Camera-type eye (tissue), 1 donor: ENCODE results near the gene EHHADH. TPM values are rescaled to one million over a fixed set of nuclear protein-coding genes. Genes with fewer than 3 reads are reported as not detected.

Source experiments
- total RNA-seq: library from RNA; depleted of rRNA; stranded (reverse); fragments of >200 nt; gene quantifications from one replicate; pipeline ENCODE4 v1.2.3, GENCODE V29; 2014

Gene EHHADH
- 7.3 TPM for total RNA-seq

DNA sequence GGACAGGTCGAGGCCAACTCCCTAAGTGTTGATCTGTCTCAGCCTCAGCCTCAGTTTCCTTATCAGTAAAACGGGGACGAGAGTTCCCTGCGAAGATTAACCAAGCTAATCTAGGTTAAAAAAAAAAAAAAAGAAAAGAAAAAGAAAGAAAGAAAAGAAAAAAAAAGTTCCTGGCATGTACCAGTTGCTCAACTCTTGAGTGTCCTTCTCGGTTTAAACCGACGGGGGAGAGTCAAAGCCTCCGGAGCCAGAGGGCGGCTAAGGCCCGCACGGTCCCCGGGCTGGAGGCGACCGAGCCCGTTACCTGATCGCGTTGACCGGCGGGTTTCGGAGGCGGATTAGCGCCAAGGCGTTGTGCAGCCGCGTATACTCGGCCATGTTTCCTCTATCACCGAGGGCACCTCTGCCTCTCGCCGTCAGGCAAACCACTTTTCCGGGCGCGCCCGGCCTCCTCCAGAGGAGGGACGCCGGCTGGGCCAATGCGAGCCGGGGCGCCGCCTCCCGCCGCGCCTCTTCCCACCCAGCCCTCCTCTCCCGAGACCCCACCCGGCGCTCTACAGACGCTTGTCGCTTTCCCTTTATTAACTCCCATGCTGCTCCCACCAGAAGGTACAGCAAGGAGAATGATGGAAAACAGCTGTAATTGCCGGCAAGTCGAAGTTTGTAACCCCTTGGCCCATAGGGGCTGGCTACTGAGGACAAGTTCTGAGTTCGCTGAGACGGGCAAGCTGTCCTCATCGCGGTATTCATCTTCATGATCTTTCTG, at the start of gene EHHADH:
TSS of gene EHHADH (minus strand) at position 405 of the 766 bp plus-strand sequence. CDS start at position 378, 27 bp downstream.

DNA sequence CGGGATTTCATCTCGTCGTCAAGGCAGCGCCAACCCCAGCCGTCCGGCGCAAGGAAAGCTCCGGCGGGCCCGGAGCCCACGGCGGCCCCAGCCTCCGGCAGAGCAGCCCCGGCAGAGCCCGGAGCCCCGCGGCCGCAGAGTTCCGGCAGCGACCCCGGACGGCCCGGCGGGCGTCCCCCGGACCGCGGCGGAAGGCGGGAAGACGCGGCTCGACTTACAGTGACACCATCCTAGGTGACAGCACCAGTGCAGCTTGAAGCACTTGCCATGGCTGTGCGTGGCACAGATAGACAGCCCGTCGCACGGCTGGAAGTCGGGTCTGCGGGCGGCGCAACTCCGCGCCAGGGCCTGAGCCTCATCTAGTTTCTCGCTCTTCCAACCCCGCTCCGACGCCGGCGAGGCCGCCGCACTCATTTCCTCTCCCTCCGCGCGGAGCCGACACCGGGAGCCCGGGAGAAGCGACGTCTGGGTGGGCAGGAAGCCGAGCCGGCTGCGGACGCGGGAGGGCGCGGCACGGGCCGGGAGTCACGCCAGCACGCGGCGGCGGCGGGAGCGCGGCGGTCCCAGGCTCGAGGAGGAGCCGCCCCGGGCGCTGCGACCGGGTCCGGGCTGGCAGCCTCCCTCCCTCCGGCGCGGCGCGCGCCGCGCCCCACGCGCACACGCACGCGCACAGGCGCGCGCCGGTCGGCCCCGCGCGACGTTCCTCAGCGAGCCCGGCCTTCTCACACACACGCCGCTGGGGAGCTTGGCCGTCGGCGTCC, 101.3 kb downstream of the EHHADH start, which contains the start of gene C3orf70:
TSS of gene C3orf70 (minus strand) at position 651 of the 761 bp plus-strand sequence. CDS start at position 414, 237 bp downstream.

Other genes with a start within 250 kb of the EHHADH start
- 32.5 TPM for gene C3orf70, start 101.0 kb downstream of the EHHADH start, total RNA-seq
- 69.7 TPM for gene MAP3K13, start 109.1 kb upstream of the EHHADH start, total RNA-seq
- 17.8 TPM for gene TMEM41A, start 245.0 kb upstream of the EHHADH start, total RNA-seq